Smooth muscle cell (in vitro differentiated cells): ENCODE data around the gene ENHO. TPM values are rescaled to one million over a fixed set of nuclear protein-coding genes. Genes with fewer than 3 reads are reported as not detected.

Experiments
- DNase-seq: peaks from one replicate; lab custom pipeline; 2025; ENCODE audit not compliant: unreplicated experiment; lab: John Stamatoyannopoulos, UW
- H2AFZ ChIP-seq: fragments of 200-600 bp; sonication (generic); 2 replicates; pipeline ENCODE4 v1.6.0; 2016; ENCODE audit warnings: antibody characterized with exemption, low read depth, mild to moderate bottlenecking
- H3F3A ChIP-seq: fragments of 200-600 bp; sonication (generic); 2 replicates; pipeline ENCODE4 v1.6.0; 2017; ENCODE audit warnings: antibody characterized with exemption, low read depth
- H3K27ac ChIP-seq: fragments of 200-600 bp; sonication (generic); 2 replicates; pipeline ENCODE4 v1.5.1; 2016; ENCODE audit warnings: low read depth, mild to moderate bottlenecking
- H3K27me3 ChIP-seq: fragments of 200-600 bp; sonication (generic); 2 replicates; pipeline ENCODE4 v1.6.1; 2016; ENCODE audit warnings: low read depth, mild to moderate bottlenecking
- H3K36me3 ChIP-seq: fragments of 200-600 bp; sonication (generic); 2 replicates; pipeline ENCODE4 v1.5.1; 2016; ENCODE audit warnings: low read depth
- H3K4me1 ChIP-seq: fragments of 200-600 bp; sonication (generic); 2 replicates; pipeline ENCODE4 v1.5.1; 2016; ENCODE audit warnings: low read depth
- H3K4me2 ChIP-seq: fragments of 200-600 bp; sonication (generic); 2 replicates; pipeline ENCODE4 v1.6.0; 2016; ENCODE audit warnings: mild to moderate bottlenecking
- H3K4me3 ChIP-seq: fragments of 200-600 bp; sonication (generic); 2 replicates; pipeline ENCODE4 v1.5.1; 2016; ENCODE audit warnings: mild to moderate bottlenecking
- H3K79me2 ChIP-seq: fragments of 200-600 bp; sonication (generic); 2 replicates; pipeline ENCODE4 v1.6.0; 2016; ENCODE audit warnings: low read depth, mild to moderate bottlenecking
- H3K9ac ChIP-seq: fragments of 200-600 bp; sonication (generic); 2 replicates; pipeline ENCODE4 v1.6.0; 2016; ENCODE audit warnings: low read depth
- H3K9me3 ChIP-seq: fragments of 200-600 bp; sonication (generic); replicated peaks from 2 replicates; pipeline ENCODE4 v1.5.1; 2016; ENCODE audit warnings: low read depth
- H4K20me1 ChIP-seq: fragments of 200-600 bp; sonication (generic); 2 replicates; pipeline ENCODE4 v1.6.0; 2016; ENCODE audit warnings: low read depth
- CTCF ChIP-seq: fragments of 200-600 bp; sonication (generic); IDR thresholded peaks from 2 replicates; pipeline ENCODE4 v1.5.1; 2017; ENCODE audit warnings: borderline replicate concordance, mild to moderate bottlenecking, antibody characterized with exemption; ENCODE audit not compliant: insufficient read depth, poor library complexity, severe bottlenecking
- WGBS: methylation state at CpG from one replicate; pipeline ENCODE4 v1.1.7; 2016; ENCODE audit warnings: low lambda C conversion rate; 5-methylcytosine and 5-hydroxymethylcytosine counted together
- polyA plus RNA-seq: library from polyadenylated mRNA; unstranded; fragments of >200 nt; fragmentation: Nextera tagmentation; extraction: Ambion mirVana; gene quantifications from 2 replicates; pipeline ENCODE4 v1.2.1, GENCODE V29; 2016
- total RNA-seq: library from RNA; depleted of rRNA; stranded (reverse); fragments of >200 nt; gene quantifications from 2 replicates; pipeline ENCODE4 v1.2.3, GENCODE V29; 2014

The ENHO gene
- total and polyA plus RNA-seq, 2 experiments from 2014 or later: 0.97 TPM; not detected in 1

GRCh38 chr9:34499076-34499475 is 23.7 kb downstream of the ENHO start:
- no peaks in the 10 kb centered on the region for H3K4me1 ChIP-seq
- 73% methylated on average over 2 of the region's 2 CpGs for WGBS
- no peak overlapping the region for H3K9ac ChIP-seq
- H3K9me3 ChIP-seq: no peaks in the 10 kb centered on the region
- no peak overlapping the region for H3K27ac ChIP-seq
- no peaks in the 10 kb centered on the region for H3K79me2 ChIP-seq
- H3K36me3 ChIP-seq: no peaks in the 10 kb centered on the region
- H2AFZ ChIP-seq: no peak overlapping the region
- DNase-seq: no peak
- H3K27me3 ChIP-seq: peaks cover 13% of the 10 kb centered on the region
- H3F3A ChIP-seq: no peaks in the 10 kb centered on the region
- TF ChIP-seq CTCF: no peak
- no peak overlapping the region for H3K4me2 ChIP-seq
- no peak overlapping the region for H3K4me3 ChIP-seq
- no peaks in the 10 kb centered on the region for H4K20me1 ChIP-seq

- H3K9ac ChIP-seq: no peak overlapping the region
- no peaks in the 10 kb centered on the region for H3K36me3 ChIP-seq
- H3K4me2 ChIP-seq: no peak overlapping the region
- H3K27ac ChIP-seq: no peak overlapping the region
- H2AFZ ChIP-seq: no peak overlapping the region
- DNase-seq: no peak
- peaks cover 13% of the 10 kb centered on the region for H3K27me3 ChIP-seq
- no peaks in the 10 kb centered on the region for H3K9me3 ChIP-seq
- H3K4me3 ChIP-seq: no peak overlapping the region
- H3K4me1 ChIP-seq: no peaks in the 10 kb centered on the region
- no peaks in the 10 kb centered on the region for H3F3A ChIP-seq
- 55% methylated on average over 3 of the region's 3 CpGs for WGBS
- no peak for TF ChIP-seq CTCF
- no peaks in the 10 kb centered on the region for H4K20me1 ChIP-seq
- H3K79me2 ChIP-seq: no peaks in the 10 kb centered on the region
These were observed 24.2 kb downstream of the ENHO start for GRCh38 chr9:34498553-34498952.

- no peak for TF ChIP-seq CTCF
- H3K27ac ChIP-seq: no peak overlapping the region
- H3K9ac ChIP-seq: no peak overlapping the region
- no peaks in the 10 kb centered on the region for H3K36me3 ChIP-seq
- no peak overlapping the region for H2AFZ ChIP-seq
- H3K9me3 ChIP-seq: no peaks in the 10 kb centered on the region
- no peaks in the 10 kb centered on the region for H4K20me1 ChIP-seq
- no peaks in the 10 kb centered on the region for H3F3A ChIP-seq
- H3K4me2 ChIP-seq: no peak overlapping the region
- 86% methylated on average over 6 of the region's 6 CpGs for WGBS
- peaks cover 13% of the 10 kb centered on the region for H3K27me3 ChIP-seq
- DNase-seq: no peak
- H3K4me3 ChIP-seq: no peak overlapping the region
- no peaks in the 10 kb centered on the region for H3K4me1 ChIP-seq
- H3K79me2 ChIP-seq: no peaks in the 10 kb centered on the region
These were observed 26.6 kb downstream of the ENHO start for GRCh38 chr9:34496149-34496712.

- Histone ChIP-seq H3K27ac (no peak overlapping the region), H3K79me2 (no peaks in the 10 kb centered on the region), H3K36me3 (no peaks in the 10 kb centered on the region), H3K4me2 (no peak overlapping the region), H3K4me3 (no peak overlapping the region), H3K4me1 (no peaks in the 10 kb centered on the region), H3K9me3 (no peaks in the 10 kb centered on the region), H4K20me1 (no peaks in the 10 kb centered on the region), H3K27me3 (peaks cover 6% of the 10 kb centered on the region), H3K9ac (no peak overlapping the region), H3F3A (no peaks in the 10 kb centered on the region), H2AFZ (no peak overlapping the region)
- no peak for TF ChIP-seq CTCF
- WGBS: 46% methylated on average over 8 of the region's 8 CpGs
- peak; percentile 25 for DNase-seq
These were observed 28.7 kb downstream of the ENHO start for GRCh38 chr9:34493972-34494535.
